ENCODE results near the gene NTHL1. TPM values are rescaled to one million over a fixed set of nuclear protein-coding genes. Genes with fewer than 3 reads are reported as not detected.

NTHL1 gene
- total and polyA plus RNA-seq, 2 of the 13 experiments (the other 11 are each of a cell fraction or from before 2014, with no cell fraction given) = 47.5 to 64.9 TPM

DNA sequence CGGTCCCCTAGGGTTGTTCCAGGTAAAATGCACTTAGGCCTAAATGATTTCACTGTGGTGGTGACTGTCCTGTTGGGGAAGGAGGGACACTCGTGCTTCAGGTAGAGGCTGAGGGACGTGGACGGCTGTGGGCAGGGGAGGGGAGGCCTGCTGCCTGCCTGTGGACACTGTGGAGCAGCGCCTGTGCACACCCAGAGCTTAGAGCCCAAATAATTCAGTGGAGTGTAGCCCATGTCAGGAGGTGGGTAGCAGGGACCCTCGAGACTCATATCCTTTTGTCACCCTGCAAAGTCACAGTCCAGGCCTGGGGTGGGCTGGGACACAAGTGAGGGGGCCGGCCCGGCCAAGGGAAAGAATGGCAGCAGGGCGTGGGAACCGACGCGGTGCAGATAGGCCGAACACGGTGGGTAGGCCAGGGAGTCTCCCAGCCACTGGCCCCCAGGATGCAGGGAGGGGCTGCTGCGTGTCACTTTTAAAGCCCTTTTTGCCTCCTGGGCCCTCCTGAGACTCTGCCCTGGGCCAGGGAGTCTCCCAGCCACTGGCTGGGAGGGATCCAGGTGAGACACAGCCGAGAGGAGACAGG lies 21.7 kb downstream of the NTHL1 start (continued):
- TF ChIP-seq, protein P1, sequence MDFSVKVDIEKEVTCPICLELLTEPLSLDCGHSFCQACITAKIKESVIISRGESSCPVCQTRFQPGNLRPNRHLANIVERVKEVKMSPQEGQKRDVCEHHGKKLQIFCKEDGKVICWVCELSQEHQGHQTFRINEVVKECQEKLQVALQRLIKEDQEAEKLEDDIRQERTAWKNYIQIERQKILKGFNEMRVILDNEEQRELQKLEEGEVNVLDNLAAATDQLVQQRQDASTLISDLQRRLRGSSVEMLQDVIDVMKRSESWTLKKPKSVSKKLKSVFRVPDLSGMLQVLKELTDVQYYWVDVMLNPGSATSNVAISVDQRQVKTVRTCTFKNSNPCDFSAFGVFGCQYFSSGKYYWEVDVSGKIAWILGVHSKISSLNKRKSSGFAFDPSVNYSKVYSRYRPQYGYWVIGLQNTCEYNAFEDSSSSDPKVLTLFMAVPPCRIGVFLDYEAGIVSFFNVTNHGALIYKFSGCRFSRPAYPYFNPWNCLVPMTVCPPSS (IDR thresholded peaks at IDR 0.05) = no peak
- TF ChIP-seq ZMYM3 (CRISPR knock-in tag; IDR thresholded peaks at IDR 0.05) (no peak), ZNF547 (CRISPR knock-in tag; IDR thresholded peaks at IDR 0.05) (no peak), PITX1 (CRISPR knock-in tag; IDR thresholded peaks at IDR 0.05) (0 out of 2 replicates have a peak, but pooled peaks have one; percentile 34), HOXA7 (CRISPR knock-in tag; IDR thresholded peaks at IDR 0.05) (no peak), CBX2 (IDR thresholded peaks at IDR 0.05; ENCODE audit: low read depth, low read length) (no peak), CBX2 (CRISPR knock-in tag; IDR thresholded peaks at IDR 0.05; ENCODE audit: low read depth) (no peak), MTA3 (CRISPR knock-in tag; IDR thresholded peaks at IDR 0.05) (no peak), PHF5A (CRISPR knock-in tag; IDR thresholded peaks at IDR 0.05; ENCODE audit: low read depth, unreplicated experiment) (no peak)
- TF ChIP-seq, protein P2, sequence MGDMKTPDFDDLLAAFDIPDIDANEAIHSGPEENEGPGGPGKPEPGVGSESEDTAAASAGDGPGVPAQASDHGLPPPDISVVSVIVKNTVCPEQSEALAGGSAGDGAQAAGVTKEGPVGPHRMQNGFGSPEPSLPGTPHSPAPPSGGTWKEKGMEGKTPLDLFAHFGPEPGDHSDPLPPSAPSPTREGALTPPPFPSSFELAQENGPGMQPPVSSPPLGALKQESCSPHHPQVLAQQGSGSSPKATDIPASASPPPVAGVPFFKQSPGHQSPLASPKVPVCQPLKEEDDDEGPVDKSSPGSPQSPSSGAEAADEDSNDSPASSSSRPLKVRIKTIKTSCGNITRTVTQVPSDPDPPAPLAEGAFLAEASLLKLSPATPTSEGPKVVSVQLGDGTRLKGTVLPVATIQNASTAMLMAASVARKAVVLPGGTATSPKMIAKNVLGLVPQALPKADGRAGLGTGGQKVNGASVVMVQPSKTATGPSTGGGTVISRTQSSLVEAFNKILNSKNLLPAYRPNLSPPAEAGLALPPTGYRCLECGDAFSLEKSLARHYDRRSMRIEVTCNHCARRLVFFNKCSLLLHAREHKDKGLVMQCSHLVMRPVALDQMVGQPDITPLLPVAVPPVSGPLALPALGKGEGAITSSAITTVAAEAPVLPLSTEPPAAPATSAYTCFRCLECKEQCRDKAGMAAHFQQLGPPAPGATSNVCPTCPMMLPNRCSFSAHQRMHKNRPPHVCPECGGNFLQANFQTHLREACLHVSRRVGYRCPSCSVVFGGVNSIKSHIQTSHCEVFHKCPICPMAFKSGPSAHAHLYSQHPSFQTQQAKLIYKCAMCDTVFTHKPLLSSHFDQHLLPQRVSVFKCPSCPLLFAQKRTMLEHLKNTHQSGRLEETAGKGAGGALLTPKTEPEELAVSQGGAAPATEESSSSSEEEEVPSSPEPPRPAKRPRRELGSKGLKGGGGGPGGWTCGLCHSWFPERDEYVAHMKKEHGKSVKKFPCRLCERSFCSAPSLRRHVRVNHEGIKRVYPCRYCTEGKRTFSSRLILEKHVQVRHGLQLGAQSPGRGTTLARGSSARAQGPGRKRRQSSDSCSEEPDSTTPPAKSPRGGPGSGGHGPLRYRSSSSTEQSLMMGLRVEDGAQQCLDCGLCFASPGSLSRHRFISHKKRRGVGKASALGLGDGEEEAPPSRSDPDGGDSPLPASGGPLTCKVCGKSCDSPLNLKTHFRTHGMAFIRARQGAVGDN (CRISPR knock-in tag; IDR thresholded peaks at IDR 0.05) = peak; percentile 30; the same call in 1 of the 2 replicates
- TF ChIP-seq, protein P3, sequence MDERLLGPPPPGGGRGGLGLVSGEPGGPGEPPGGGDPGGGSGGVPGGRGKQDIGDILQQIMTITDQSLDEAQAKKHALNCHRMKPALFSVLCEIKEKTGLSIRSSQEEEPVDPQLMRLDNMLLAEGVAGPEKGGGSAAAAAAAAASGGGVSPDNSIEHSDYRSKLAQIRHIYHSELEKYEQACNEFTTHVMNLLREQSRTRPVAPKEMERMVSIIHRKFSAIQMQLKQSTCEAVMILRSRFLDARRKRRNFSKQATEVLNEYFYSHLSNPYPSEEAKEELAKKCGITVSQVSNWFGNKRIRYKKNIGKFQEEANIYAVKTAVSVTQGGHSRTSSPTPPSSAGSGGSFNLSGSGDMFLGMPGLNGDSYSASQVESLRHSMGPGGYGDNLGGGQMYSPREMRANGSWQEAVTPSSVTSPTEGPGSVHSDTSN (CRISPR knock-in tag; IDR thresholded peaks at IDR 0.05) = no peak
